Colonic mucosa (tissue), 4 donors: ENCODE data around the gene INO80. TPM values are rescaled to one million over a fixed set of nuclear protein-coding genes. Genes with fewer than 3 reads are reported as not detected.
"Not testable (repeated sequence)": the region's sequence is repeated elsewhere in the genome, so short reads cannot be mapped to it uniquely, and the experiment has no call there.

Experiments used
- DNase-seq: peaks from one replicate; pipeline ENCODE4 v3.0.0-alpha.2; 2020
- H3K27ac ChIP-seq: fragments of 200-600 bp; one replicate; pipeline ENCODE4 v1.8.0; 2021
- H3K27me3 ChIP-seq: fragments of 200-600 bp; one replicate; pipeline ENCODE4 v1.8.0; 2021
- H3K36me3 ChIP-seq: fragments of 200-600 bp; one replicate; pipeline ENCODE4 v1.8.0; 2021
- H3K4me1 ChIP-seq: fragments of 200-600 bp; one replicate; pipeline ENCODE4 v1.8.0; 2021; ENCODE audit warnings: mild to moderate bottlenecking
- H3K4me3 ChIP-seq: fragments of 200-600 bp; one replicate; pipeline ENCODE4 v1.8.0; 2021
- H3K9ac ChIP-seq, 2 donors: one replicate each; pipeline ENCODE4 v1.7.0; 2013; ENCODE audit warnings: control low read depth in 2 of 2, low read depth in 2 of 2, low read length in 2 of 2
- H3K9me3 ChIP-seq: fragments of 200-600 bp; one replicate; pipeline ENCODE4 v1.8.0; 2021
- intact Hi-C: fragments of 100-400 bp; cut with DNase I; formaldehyde crosslinking; loops from one replicate; pipeline ENCODE4 v1.14.1; 2022
- total RNA-seq, 2 donors: library from RNA; stranded (reverse); fragmentation: NEBNext Ultra II Directional in 1 of 2; extraction: Animal tissue kit (Norgen Biotek cat#: 25700) in 1 of 2; gene quantifications; one replicate each; pipeline ENCODE4 v1.2.1, GENCODE V29; 2021
- TF ChIP-seq, protein P1 (sequence below): fragments of 200-600 bp; IDR thresholded peaks from one replicate; pipeline ENCODE4 v1.8.0; 2022; ENCODE audit warnings: antibody characterized with exemption, mild to moderate bottlenecking
- donor health status: healthy.
- donor health status: DM: no; HTN: no; CAD: no.
- donor health status: DM: no; HTN: no; CAD: no.

The INO80 gene
- total RNA-seq, 2 donors from 2014 or later = 17.6 to 27.4 TPM

DNA sequence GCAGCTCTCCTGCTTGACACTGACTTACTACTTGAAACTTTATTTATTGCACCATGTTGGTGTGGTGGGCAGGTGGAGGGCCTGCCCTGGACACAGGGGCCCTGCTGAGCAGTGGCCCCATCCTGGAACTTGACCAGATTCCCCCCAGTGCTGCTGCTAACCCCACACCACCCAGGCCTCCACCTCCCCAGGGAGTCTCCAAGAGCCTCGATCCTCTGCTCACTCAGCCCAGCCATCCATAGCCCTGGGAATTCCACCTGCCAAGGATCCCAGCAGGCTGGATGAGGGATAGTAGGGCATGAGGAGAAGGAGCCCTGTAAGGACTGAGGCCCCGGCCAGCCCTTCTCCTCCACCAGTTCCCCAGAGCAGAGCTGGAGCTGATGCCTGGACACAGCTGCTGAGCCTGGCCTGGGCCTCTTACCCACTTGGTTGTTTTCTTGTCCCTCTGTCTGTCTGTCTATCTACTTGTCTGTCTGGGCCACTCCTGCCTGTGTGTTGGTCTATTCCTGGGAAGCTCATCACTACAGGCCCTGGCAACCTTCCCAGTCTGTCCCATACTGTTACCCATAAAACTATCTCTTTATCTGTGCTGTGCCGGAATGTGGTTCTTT lies 160.0 kb downstream of the INO80 start:
- no peak overlapping the region for H3K4me3 ChIP-seq
- no peaks in the 10 kb centered on the region for H3K27me3 ChIP-seq
- H3K9ac ChIP-seq = peak overlapping the region in 1 of 2 donors; percentile 8
- intact Hi-C loops = no loop called here
- no peak for DNase-seq
- TF ChIP-seq, protein P1, sequence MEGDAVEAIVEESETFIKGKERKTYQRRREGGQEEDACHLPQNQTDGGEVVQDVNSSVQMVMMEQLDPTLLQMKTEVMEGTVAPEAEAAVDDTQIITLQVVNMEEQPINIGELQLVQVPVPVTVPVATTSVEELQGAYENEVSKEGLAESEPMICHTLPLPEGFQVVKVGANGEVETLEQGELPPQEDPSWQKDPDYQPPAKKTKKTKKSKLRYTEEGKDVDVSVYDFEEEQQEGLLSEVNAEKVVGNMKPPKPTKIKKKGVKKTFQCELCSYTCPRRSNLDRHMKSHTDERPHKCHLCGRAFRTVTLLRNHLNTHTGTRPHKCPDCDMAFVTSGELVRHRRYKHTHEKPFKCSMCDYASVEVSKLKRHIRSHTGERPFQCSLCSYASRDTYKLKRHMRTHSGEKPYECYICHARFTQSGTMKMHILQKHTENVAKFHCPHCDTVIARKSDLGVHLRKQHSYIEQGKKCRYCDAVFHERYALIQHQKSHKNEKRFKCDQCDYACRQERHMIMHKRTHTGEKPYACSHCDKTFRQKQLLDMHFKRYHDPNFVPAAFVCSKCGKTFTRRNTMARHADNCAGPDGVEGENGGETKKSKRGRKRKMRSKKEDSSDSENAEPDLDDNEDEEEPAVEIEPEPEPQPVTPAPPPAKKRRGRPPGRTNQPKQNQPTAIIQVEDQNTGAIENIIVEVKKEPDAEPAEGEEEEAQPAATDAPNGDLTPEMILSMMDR = no peak
- H3K9me3 ChIP-seq = no peaks in the 10 kb centered on the region
- H3K36me3 ChIP-seq = no peaks in the 10 kb centered on the region
- H3K4me1 ChIP-seq = peaks cover 14% of the 10 kb centered on the region
- H3K27ac ChIP-seq = no peak overlapping the region

DNA sequence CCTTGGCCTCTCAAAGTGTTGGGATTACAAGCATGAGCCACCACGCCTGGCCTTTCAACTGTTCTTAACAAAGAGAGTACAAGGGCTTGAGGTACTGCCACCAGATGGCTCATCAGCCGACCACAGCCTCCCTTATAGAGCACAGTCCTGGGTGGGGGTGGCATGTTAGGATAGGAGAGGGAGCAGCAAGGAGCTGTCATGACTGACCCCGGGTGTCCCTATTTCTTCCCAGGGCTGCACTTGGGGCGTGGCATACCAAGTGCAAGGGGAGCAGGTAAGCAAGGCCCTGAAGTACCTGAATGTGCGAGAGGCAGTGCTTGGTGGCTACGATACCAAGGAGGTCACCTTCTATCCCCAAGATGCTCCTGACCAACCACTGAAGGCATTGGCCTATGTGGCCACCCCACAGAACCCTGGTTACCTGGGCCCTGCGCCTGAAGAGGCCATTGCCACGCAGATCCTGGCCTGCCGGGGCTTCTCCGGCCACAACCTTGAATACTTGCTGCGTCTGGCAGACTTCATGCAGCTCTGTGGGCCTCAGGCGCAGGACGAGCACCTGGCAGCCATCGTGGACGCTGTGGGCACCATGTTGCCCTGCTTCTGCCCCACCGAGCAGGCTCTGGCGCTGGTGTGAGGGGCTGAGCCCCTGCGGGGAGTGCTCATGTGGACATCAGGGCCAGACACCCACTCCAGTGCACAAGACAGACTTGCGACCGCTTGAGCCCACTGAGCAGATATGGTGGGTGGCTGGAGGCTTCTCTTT lies 160.8 kb downstream of the INO80 start:
- no peak for DNase-seq
- H3K4me3 ChIP-seq = no peak overlapping the region

DNA sequence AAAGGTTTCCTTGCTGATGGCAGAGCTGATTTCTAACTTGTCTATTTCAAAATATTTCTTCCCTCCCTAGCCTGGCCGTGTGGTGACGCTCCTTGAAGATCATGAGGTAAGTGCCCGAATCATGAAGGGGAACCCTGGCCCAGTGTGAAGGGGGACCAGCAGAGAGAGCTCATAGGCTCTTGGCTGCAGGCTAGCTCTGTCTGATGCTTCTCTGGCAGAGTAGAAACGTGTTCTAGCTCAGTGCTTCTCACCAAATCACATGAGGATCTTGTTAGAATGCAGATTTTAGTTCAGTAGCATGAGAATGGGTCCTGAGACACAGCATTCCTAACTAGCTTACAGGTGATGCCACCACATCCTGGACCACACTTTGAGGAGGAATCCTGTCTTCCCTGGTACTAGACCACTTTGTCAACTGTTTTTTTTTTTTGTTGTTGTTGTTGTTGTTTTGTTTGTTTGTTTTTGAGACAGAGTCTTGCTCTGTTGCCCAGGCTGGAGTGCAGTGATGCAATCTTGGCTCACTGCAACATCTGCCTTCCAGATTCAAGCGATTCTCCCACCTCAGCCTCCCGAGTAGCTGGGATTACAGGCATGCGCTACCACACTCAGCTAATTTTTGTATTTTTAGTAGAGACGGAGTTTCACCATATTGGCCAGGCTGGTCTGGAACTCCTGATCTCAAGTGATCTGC lies 161.8 kb downstream of the INO80 start:
- H3K27me3 ChIP-seq, H3K27ac ChIP-seq, intact Hi-C loops, H3K9ac ChIP-seq, H3K9me3 ChIP-seq, H3K4me1 ChIP-seq, DNase-seq, H3K36me3 ChIP-seq: not testable (repeated sequence)
- H3K4me3 ChIP-seq = peak overlapping the region; percentile 74

More for the DNA sequence above, 160.8 kb downstream of the INO80 start:
- TF ChIP-seq, protein P1 = no peak
- H3K4me1 ChIP-seq = peaks cover 11% of the 10 kb centered on the region
- intact Hi-C loops = no loop called here
- H3K27me3 ChIP-seq = no peaks in the 10 kb centered on the region
- no peaks in the 10 kb centered on the region for H3K9me3 ChIP-seq
- no peak overlapping the region for H3K27ac ChIP-seq
- no peak overlapping the region for H3K9ac ChIP-seq
- H3K36me3 ChIP-seq = no peaks in the 10 kb centered on the region

DNA sequence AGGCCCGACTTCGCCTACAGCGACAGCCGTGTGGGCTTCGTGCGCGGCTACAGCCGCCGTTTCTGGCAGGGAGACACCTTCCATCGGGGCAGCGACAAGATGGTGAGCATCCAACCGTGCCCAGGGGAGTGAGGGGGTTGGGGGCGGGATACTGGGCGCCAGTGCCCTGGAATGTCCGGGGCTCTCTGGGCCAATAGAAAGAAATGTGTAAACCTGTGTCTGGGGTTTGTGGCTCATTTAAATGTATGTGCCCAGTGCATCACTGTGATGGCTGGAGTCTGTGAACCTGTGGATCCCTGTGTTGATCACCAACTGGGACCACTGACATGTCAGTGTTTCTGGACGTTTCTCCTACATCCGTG lies 162.4 kb downstream of the INO80 start:
- intact Hi-C loops = no loop called here
- peaks cover 9% of the 10 kb centered on the region for H3K4me1 ChIP-seq
- peak overlapping the region; percentile 81 to 88 for H3K9ac ChIP-seq
- H3K4me3 ChIP-seq = peak overlapping the region; percentile 74
- no peak for DNase-seq
- no peaks in the 10 kb centered on the region for H3K27me3 ChIP-seq
- TF ChIP-seq, protein P1 = no peak
- peak overlapping the region; percentile 81 for H3K27ac ChIP-seq
- H3K9me3 ChIP-seq = no peaks in the 10 kb centered on the region
- H3K36me3 ChIP-seq = no peaks in the 10 kb centered on the region

DNA sequence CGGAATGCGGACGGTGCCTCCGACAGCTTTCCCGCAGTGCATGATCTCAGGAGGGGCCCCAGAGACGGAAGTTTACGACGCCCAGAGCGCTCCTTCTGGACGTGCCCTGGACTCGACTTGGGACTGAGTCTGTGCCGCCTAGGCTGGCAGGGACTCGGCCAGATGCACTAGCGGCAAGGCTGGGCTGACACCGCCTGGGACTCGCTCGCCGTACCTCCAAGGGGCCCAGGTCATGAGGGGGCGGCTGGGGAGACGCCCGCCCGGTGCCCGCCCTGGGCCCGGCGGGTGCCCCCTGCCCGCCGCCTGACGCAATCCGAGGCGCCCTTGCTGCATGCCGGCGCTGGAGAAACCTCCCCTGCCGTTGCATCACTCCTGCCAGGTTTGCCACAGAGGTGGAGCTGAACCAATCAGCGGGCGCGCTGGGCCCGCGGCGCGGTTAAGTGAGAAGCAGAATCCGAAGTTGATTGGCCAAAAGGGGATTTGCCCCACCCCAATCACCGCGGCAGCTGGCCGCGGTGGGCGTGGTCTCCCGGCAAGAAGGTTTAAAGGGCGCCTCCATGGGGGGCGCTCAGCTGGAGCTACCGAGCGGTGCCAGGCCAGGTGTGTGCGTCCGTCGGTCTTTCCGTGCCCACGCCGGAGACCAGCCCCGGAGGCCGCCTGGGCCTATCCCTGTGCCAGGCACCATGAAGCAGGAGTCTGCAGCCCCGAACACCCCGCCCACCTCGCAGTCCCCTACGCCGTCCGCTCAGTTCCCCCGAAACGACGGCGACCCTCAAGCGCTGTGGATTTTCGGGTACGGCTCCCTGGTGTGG lies 163.0 kb downstream of the INO80 start, which contains the start of gene CHAC1:
Gene CHAC1 (plus strand): TSS at position 571 of the 812 bp plus-strand sequence. CDS start 113 bp downstream, at position 684.
- peak within 1 kb of the TSS; percentile 81 to 88 for H3K9ac ChIP-seq
- peaks cover 9% of the 10 kb centered on the region for H3K4me1 ChIP-seq
- DNase-seq = peak; percentile 97
- intact Hi-C loops = no loop called here
- H3K27ac ChIP-seq = peak within 1 kb of the TSS; percentile 81
- H3K36me3 ChIP-seq = no peaks in the 10 kb centered on the region
- TF ChIP-seq, protein P1 = no peak
- H3K9me3 ChIP-seq = no peaks in the 10 kb centered on the region
- H3K4me3 ChIP-seq = peak within 1 kb of the TSS; percentile 74
- H3K27me3 ChIP-seq = no peaks in the 10 kb centered on the region
